ENCODE results near the gene MECR. TPM values are rescaled to one million over a fixed set of nuclear protein-coding genes. Genes with fewer than 3 reads are reported as not detected.

MECR gene
- total and polyA plus RNA-seq, 5 donors from 2014 or later = 10.1 to 16.3 (median 12.6) TPM

DNA sequence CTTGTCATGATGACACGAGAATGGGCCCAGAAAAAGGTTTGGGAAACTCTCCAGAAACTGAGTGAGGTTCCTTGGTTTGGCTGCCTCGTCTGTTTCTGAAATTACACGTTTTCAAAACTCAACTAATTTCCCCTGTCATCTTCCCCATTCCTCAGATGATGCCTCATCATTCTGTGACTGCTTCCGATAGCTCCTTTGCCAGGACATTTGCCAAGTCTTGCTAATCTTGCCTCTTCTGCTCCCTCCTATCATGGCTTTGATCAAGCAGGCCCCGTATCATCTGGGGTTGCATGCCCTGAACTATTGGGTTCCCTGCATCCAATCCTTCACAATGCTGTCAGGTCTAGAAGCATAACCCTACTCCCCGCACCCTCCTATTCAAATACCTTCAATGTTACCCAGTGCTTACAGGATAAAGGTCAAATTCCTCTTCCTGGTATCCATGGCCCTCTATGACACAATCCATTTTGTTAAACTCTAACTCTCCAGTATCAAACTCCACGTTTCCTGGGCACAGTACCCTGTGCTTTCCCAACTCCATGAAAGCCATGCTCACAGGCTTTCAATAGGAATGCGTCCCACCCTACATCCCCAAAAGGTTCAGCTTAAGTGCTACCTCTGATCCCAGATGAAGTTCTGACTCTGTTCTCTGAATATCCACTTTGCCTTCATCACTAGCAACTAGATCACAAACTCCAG is 84.8 kb downstream of the MECR start:
- peaks cover 47% of the 10 kb centered on the region for H3K36me3 Mint-ChIP-seq
- Histone ChIP-seq H3K4me3 (ENCODE audit: low read depth, low read length) (no peak overlapping the region), H3K27ac (ENCODE audit: insufficient read depth, low read length, poor library complexity, severe bottlenecking) (no peak overlapping the region), H3K36me3 (ENCODE audit: control insufficient read depth, insufficient read depth, low read length) (peaks cover 45% of the 10 kb centered on the region), H3K9me3 (ENCODE audit: control insufficient read depth in 2 of 2, low read length in 2 of 2) (no peaks in the 10 kb centered on the region), H3K4me1 (ENCODE audit: control insufficient read depth, insufficient read depth, low read length, poor library complexity, severe bottlenecking) (no peaks in the 10 kb centered on the region), H3K27me3 (ENCODE audit: control insufficient read depth, insufficient read depth, low read length) (no peaks in the 10 kb centered on the region)
- no peak for ATAC-seq (ENCODE audit: low read depth in 2 of 2)
- H3K27me3 Mint-ChIP-seq = peaks cover 5% of the 10 kb centered on the region
- H3K4me1 Mint-ChIP-seq = peaks cover 0 to 10% (median 0%) of the 10 kb centered on the region in 4 donors
- no peak for DNase-seq
- H3K4me3 Mint-ChIP-seq = peak overlapping the region in 1 of 4 donors; percentile 21
- peaks cover 0 to 4% (median 0%) of the 10 kb centered on the region in 7 donors for H3K9me3 Mint-ChIP-seq
- H3K27ac Mint-ChIP-seq = peak overlapping the region in 1 of 3 donors; percentile 59

- Mint-ChIP-seq H3K4me1 (peaks cover 0 to 10% (median 0%) of the 10 kb centered on the region in 4 donors), H3K27ac (no peak overlapping the region), H3K4me3 (no peak overlapping the region), H3K27me3 (peaks cover 5% of the 10 kb centered on the region), H3K9me3 (peaks cover 0 to 4% (median 0%) of the 10 kb centered on the region in 7 donors), H3K36me3 (peaks cover 33% of the 10 kb centered on the region)
- no peaks in the 10 kb centered on the region for H3K27me3 ChIP-seq (ENCODE audit: control insufficient read depth, insufficient read depth, low read length)
- H3K9me3 ChIP-seq (ENCODE audit: control insufficient read depth in 2 of 2, low read length in 2 of 2) = no peaks in the 10 kb centered on the region
- H3K4me3 ChIP-seq (ENCODE audit: low read depth, low read length) = no peak overlapping the region
- H3K36me3 ChIP-seq (ENCODE audit: control insufficient read depth, insufficient read depth, low read length) = peaks cover 30% of the 10 kb centered on the region
- ATAC-seq (ENCODE audit: low read depth in 2 of 2) (no peak), DNase-seq (no peak)
- H3K4me1 ChIP-seq (ENCODE audit: control insufficient read depth, insufficient read depth, low read length, poor library complexity, severe bottlenecking) = no peaks in the 10 kb centered on the region
- no peak overlapping the region for H3K27ac ChIP-seq (ENCODE audit: insufficient read depth, low read length, poor library complexity, severe bottlenecking)
These were observed 86.6 kb downstream of the MECR start for GRCh38 chr1:29144178-29144577.

DNA sequence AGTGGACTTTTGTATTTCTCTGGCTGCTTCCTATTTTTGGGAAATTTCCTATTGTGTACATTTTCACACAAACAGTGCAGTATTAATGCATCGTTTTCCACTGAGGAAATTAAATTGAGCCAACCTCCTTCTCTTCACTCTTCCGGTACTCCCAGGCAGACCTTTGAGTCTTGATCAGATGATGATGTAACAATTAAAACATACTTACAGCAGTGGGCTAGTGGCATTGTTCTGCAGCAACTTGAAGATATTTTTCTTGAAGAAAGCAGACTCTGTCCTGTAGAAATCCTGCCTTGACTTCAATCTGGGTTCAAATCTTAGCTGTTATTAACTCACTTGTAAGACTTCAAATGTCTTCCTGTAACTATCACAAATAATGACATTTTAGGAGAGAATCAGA is 88.0 kb downstream of the MECR start:
- H3K4me1 Mint-ChIP-seq = peaks cover 0 to 7% (median 0%) of the 10 kb centered on the region in 4 donors
- Histone ChIP-seq H3K27me3 (ENCODE audit: control insufficient read depth, insufficient read depth, low read length) (no peaks in the 10 kb centered on the region), H3K4me3 (ENCODE audit: low read depth, low read length) (no peak overlapping the region), H3K27ac (ENCODE audit: insufficient read depth, low read length, poor library complexity, severe bottlenecking) (no peak overlapping the region), H3K9me3 (ENCODE audit: control insufficient read depth in 2 of 2, low read length in 2 of 2) (no peaks in the 10 kb centered on the region), H3K36me3 (ENCODE audit: control insufficient read depth, insufficient read depth, low read length) (peaks cover 15% of the 10 kb centered on the region), H3K4me1 (ENCODE audit: control insufficient read depth, insufficient read depth, low read length, poor library complexity, severe bottlenecking) (no peaks in the 10 kb centered on the region)
- DNase-seq = no peak
- H3K36me3 Mint-ChIP-seq = peaks cover 18% of the 10 kb centered on the region
- peaks cover 5% of the 10 kb centered on the region for H3K27me3 Mint-ChIP-seq
- no peak overlapping the region for H3K4me3 Mint-ChIP-seq
- H3K27ac Mint-ChIP-seq = peak overlapping the region in 1 of 3 donors; percentile 49
- no peak for ATAC-seq (ENCODE audit: low read depth in 2 of 2)
- H3K9me3 Mint-ChIP-seq = peaks cover 0 to 4% (median 0%) of the 10 kb centered on the region in 7 donors

Other genes starting within 250 kb of the MECR start
- gene TMEM200B, start 107.0 kb downstream of the MECR start, total RNA-seq = not detected
- gene TMEM200B, start 107.0 kb downstream of the MECR start, polyA plus RNA-seq = under 1 TPM in 1 of 4 donors, not detected in 3; 0.27 TPM
- 108 TPM for gene SRSF4, start 49.0 kb downstream of the MECR start, total RNA-seq
- gene SRSF4, start 49.0 kb downstream of the MECR start, polyA plus RNA-seq = 10 to 100 TPM; 87.2 to 95.0 (median 92.6) TPM
- not detected for gene PTPRU, start 5.6 kb upstream of the MECR start, total RNA-seq
- not detected for gene PTPRU, start 5.6 kb upstream of the MECR start, polyA plus RNA-seq

Measured in CD4-positive, CD25-positive, alpha-beta regulatory T cell (primary cell).